HEK293 (cell line): ENCODE results near the gene GIMAP5.

Source experiments
- CTCF ChIA-PET: fragments of 350-600 bp; formaldehyde crosslinking; extraction: SDS; loops from one replicate; lab custom pipeline; 2021; ENCODE audit warnings: antibody characterized with exemption; lab: Yijun Ruan, JAX
- POLR2A ChIA-PET: fragments of 300-600 bp; formaldehyde crosslinking; extraction: SDS; loops from one replicate; lab custom pipeline; 2020; ENCODE audit warnings: antibody characterized with exemption, inconsistent platforms; lab: Yijun Ruan, JAX
- H3K27ac ChIP-seq: fragments of 200-500 bp; sonication (Bioruptor generic); 2 replicates; pipeline ENCODE4 v1.5.1; 2014; ENCODE audit warnings: low read depth, low read length, control low read depth, inconsistent platforms; ENCODE audit errors: extremely low read depth
- H3K36me3 ChIP-seq, 2 experiments: fragments of 200-500 bp in 1 of 2; sonication (Bioruptor generic) in 1 of 2; 1 replicate in 1 of 2; 2 replicates in 1 of 2; pipeline ENCODE4 v1.5.1; 2014 to 2017; ENCODE audit warnings: inconsistent platforms in 2 of 2, low read length in 2 of 2; ENCODE audit not compliant: control insufficient read depth in 2 of 2, insufficient read depth in 1 of 2
- H3K4me1 ChIP-seq: fragments of 200-500 bp; sonication (Bioruptor generic); 2 replicates; pipeline ENCODE4 v1.5.1; 2014; ENCODE audit warnings: mild to moderate bottlenecking, low read length, inconsistent platforms; ENCODE audit not compliant: control insufficient read depth, insufficient read depth
- H3K4me3 ChIP-seq: 2 replicates; pipeline ENCODE4 v1.5.1; 2011; ENCODE audit warnings: low read depth, mild to moderate bottlenecking, control low read depth, low read length, moderate library complexity
- H3K9me3 ChIP-seq: fragments of 200-500 bp; sonication (Bioruptor generic); 2 replicates; pipeline ENCODE4 v1.5.1; 2014; ENCODE audit warnings: low read depth, low read length, inconsistent platforms; ENCODE audit not compliant: control insufficient read depth, insufficient read depth
- IKZF3 ChIP-seq: fragments of 450-650 bp; IDR thresholded peaks from 2 replicates; pipeline ENCODE4 v1.5.0; 2018; ENCODE audit warnings: missing biosample characterization, mild to moderate bottlenecking, missing genetic modification characterization, moderate library complexity
- KLF10 ChIP-seq: fragments of 450-650 bp; IDR thresholded peaks from 2 replicates; pipeline ENCODE4 v1.5.1; 2018; ENCODE audit warnings: missing biosample characterization, mild to moderate bottlenecking, missing genetic modification characterization
- KLF16 ChIP-seq: fragments of 450-650 bp; formaldehyde crosslinking; IDR thresholded peaks from 2 replicates; pipeline ENCODE4 v1.5.1; 2017; ENCODE audit warnings: missing biosample characterization, missing genetic modification characterization
- PRDM1 ChIP-seq: fragments of 450-650 bp; formaldehyde crosslinking; IDR thresholded peaks from 2 replicates; pipeline ENCODE4; 2016; ENCODE audit warnings: missing biosample characterization, missing genetic modification characterization
- TCF7L2 ChIP-seq: IDR thresholded peaks from 2 replicates; pipeline ENCODE4 v1.6.1; 2011; ENCODE audit warnings: low read depth, mild to moderate bottlenecking, inconsistent platforms, low read length, moderate library complexity, borderline replicate concordance
- ZBTB20 ChIP-seq: fragments of 450-650 bp; formaldehyde crosslinking; IDR thresholded peaks from 2 replicates; pipeline ENCODE4 v1.5.1; 2016; ENCODE audit warnings: missing biosample characterization, missing genetic modification characterization
- ZBTB21 ChIP-seq: fragments of 450-650 bp; formaldehyde crosslinking; IDR thresholded peaks from 2 replicates; pipeline ENCODE4 v1.5.1; 2017; ENCODE audit warnings: missing biosample characterization, missing genetic modification characterization
- ZBTB7A ChIP-seq: fragments of 450-650 bp; formaldehyde crosslinking; IDR thresholded peaks from 2 replicates; pipeline ENCODE4 v1.5.1; 2016; ENCODE audit warnings: low read depth, missing biosample characterization, missing genetic modification characterization
- ZBTB8A ChIP-seq: fragments of 450-650 bp; formaldehyde crosslinking; IDR thresholded peaks from 2 replicates; pipeline ENCODE4 v1.5.1; 2016; ENCODE audit warnings: missing biosample characterization, missing genetic modification characterization
- ZFHX2 ChIP-seq: fragments of 450-650 bp; formaldehyde crosslinking; conservative IDR thresholded peaks from 2 replicates; pipeline ENCODE4 v1.5.1; 2016; ENCODE audit warnings: missing biosample characterization, missing genetic modification characterization
- ZNF239 ChIP-seq: fragments of 450-650 bp; formaldehyde crosslinking; IDR thresholded peaks from 2 replicates; pipeline ENCODE4 v1.5.1; 2016; ENCODE audit warnings: missing biosample characterization, missing genetic modification characterization
- ZNF274 ChIP-seq, 2 experiments: fragments of 200-500 bp in 1 of 2; fragments of 450-650 bp in 1 of 2; sonication (Bioruptor generic) in 1 of 2; formaldehyde crosslinking in 1 of 2; IDR thresholded peaks; 2 replicates each; pipeline versions ENCODE4 v1.5.1 to v1.6.1; 2014 to 2016; ENCODE audit warnings: borderline replicate concordance in 1 of 2, inconsistent platforms in 1 of 2, low read length in 1 of 2, missing biosample characterization in 1 of 2, missing genetic modification characterization in 1 of 2
- ZNF280C ChIP-seq: fragments of 450-650 bp; formaldehyde crosslinking; IDR thresholded peaks from 2 replicates; pipeline ENCODE4 v1.5.1; 2016; ENCODE audit warnings: missing biosample characterization, missing genetic modification characterization
- ZNF366 ChIP-seq: fragments of 450-650 bp; formaldehyde crosslinking; conservative IDR thresholded peaks from 2 replicates; pipeline ENCODE4 v1.5.1; 2016; ENCODE audit warnings: missing biosample characterization, missing genetic modification characterization
- ZNF426 ChIP-seq: fragments of 450-650 bp; formaldehyde crosslinking; IDR thresholded peaks from 2 replicates; pipeline ENCODE4 v1.5.1; 2017; ENCODE audit warnings: missing biosample characterization, missing genetic modification characterization, mild to moderate bottlenecking, inconsistent platforms, moderate library complexity
- ZNF501 ChIP-seq: fragments of 450-650 bp; formaldehyde crosslinking; IDR thresholded peaks from 2 replicates; pipeline ENCODE4 v1.5.1; 2016; ENCODE audit warnings: missing biosample characterization, missing genetic modification characterization
- ZNF514 ChIP-seq: fragments of 450-650 bp; formaldehyde crosslinking; IDR thresholded peaks from 2 replicates; pipeline ENCODE4 v1.5.1; 2016; ENCODE audit warnings: missing biosample characterization, missing genetic modification characterization
- ZNF707 ChIP-seq: fragments of 450-650 bp; formaldehyde crosslinking; IDR thresholded peaks from 2 replicates; pipeline ENCODE4 v1.5.1; 2016; ENCODE audit warnings: missing biosample characterization, missing genetic modification characterization
- ZNF777 ChIP-seq: fragments of 450-650 bp; formaldehyde crosslinking; IDR thresholded peaks from 2 replicates; pipeline ENCODE4 v1.5.1; 2017; ENCODE audit warnings: missing biosample characterization, missing genetic modification characterization, borderline replicate concordance
- TF ChIP-seq, protein P1 (sequence below): fragments of 450-650 bp; formaldehyde crosslinking; IDR thresholded peaks from 2 replicates; pipeline ENCODE4 v1.5.1; 2016; ENCODE audit warnings: missing biosample characterization, missing genetic modification characterization
- TF ChIP-seq, protein P2 (sequence below): fragments of 450-650 bp; formaldehyde crosslinking; IDR thresholded peaks from 2 replicates; pipeline ENCODE4 v1.5.1; 2016; ENCODE audit warnings: missing biosample characterization, missing genetic modification characterization

Gene GIMAP5

DNA sequence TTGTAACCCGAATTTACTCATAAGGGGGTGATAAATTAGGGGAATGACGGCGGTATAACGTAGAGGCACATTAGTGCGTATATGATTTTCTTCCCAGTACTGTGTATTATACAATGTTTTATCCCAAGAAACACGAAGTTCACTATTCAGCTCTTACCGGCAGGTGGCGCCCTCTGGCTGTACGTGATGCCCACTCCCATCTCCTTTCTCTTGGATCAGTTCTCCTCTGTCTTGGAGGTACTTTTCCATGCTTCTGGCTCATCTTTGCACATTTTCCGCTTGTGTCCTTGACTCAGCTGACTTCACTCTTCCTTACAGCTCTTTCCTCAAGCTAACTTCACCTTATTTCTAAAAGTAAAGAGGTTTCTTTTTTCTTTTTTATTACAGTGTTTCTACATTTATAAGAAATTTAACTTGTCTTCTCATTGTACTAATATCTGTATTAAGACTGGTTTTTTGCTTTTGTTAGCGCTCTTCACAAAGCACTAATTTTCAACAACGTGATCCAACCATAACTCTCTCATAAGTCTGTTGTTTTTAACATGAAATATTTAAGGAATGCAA lies 41.6 kb downstream of the GIMAP5 start (continued):
- TF ChIP-seq ZNF274 (IDR thresholded peaks at IDR 0.05; ENCODE audit: low read length) (no peak), ZNF274 (tag by site-specific recombination; IDR thresholded peaks at IDR 0.05; ENCODE audit: borderline replicate concordance) (no peak), ZNF707 (tag by site-specific recombination) (no peak), PRDM1 (tag by site-specific recombination) (peak; percentile 76; the same call in 1 of the 2 replicates), ZNF426 (tag by site-specific recombination) (no peak), ZBTB8A (no peak), ZNF280C (tag by site-specific recombination) (no peak), ZNF239 (tag by site-specific recombination) (no peak), ZFHX2 (tag by site-specific recombination) (no peak), ZNF777 (tag by site-specific recombination) (no peak), ZNF514 (no peak), IKZF3 (tag by site-specific recombination) (peak; percentile 74; the same call in 1 of the 2 replicates), KLF16 (tag by site-specific recombination) (no peak), ZNF501 (tag by site-specific recombination) (no peak), ZBTB20 (tag by site-specific recombination) (peak; percentile 83), ZNF366 (tag by site-specific recombination) (no peak; the same call in 1 of the 2 replicates), KLF10 (no peak), ZBTB7A (tag by site-specific recombination) (no peak), TCF7L2 (no peak)
- TF ChIP-seq, protein P1, sequence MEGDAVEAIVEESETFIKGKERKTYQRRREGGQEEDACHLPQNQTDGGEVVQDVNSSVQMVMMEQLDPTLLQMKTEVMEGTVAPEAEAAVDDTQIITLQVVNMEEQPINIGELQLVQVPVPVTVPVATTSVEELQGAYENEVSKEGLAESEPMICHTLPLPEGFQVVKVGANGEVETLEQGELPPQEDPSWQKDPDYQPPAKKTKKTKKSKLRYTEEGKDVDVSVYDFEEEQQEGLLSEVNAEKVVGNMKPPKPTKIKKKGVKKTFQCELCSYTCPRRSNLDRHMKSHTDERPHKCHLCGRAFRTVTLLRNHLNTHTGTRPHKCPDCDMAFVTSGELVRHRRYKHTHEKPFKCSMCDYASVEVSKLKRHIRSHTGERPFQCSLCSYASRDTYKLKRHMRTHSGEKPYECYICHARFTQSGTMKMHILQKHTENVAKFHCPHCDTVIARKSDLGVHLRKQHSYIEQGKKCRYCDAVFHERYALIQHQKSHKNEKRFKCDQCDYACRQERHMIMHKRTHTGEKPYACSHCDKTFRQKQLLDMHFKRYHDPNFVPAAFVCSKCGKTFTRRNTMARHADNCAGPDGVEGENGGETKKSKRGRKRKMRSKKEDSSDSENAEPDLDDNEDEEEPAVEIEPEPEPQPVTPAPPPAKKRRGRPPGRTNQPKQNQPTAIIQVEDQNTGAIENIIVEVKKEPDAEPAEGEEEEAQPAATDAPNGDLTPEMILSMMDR (tag by site-specific recombination): peak; percentile 52
- TF ChIP-seq, protein P2, sequence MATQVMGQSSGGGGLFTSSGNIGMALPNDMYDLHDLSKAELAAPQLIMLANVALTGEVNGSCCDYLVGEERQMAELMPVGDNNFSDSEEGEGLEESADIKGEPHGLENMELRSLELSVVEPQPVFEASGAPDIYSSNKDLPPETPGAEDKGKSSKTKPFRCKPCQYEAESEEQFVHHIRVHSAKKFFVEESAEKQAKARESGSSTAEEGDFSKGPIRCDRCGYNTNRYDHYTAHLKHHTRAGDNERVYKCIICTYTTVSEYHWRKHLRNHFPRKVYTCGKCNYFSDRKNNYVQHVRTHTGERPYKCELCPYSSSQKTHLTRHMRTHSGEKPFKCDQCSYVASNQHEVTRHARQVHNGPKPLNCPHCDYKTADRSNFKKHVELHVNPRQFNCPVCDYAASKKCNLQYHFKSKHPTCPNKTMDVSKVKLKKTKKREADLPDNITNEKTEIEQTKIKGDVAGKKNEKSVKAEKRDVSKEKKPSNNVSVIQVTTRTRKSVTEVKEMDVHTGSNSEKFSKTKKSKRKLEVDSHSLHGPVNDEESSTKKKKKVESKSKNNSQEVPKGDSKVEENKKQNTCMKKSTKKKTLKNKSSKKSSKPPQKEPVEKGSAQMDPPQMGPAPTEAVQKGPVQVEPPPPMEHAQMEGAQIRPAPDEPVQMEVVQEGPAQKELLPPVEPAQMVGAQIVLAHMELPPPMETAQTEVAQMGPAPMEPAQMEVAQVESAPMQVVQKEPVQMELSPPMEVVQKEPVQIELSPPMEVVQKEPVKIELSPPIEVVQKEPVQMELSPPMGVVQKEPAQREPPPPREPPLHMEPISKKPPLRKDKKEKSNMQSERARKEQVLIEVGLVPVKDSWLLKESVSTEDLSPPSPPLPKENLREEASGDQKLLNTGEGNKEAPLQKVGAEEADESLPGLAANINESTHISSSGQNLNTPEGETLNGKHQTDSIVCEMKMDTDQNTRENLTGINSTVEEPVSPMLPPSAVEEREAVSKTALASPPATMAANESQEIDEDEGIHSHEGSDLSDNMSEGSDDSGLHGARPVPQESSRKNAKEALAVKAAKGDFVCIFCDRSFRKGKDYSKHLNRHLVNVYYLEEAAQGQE (tag by site-specific recombination): no peak

GRCh38 chr7:150780292-150780691 lies 43.1 kb downstream of the GIMAP5 start:
- H3K27ac ChIP-seq: no peak overlapping the region
- no peak overlapping the region for H3K4me3 ChIP-seq
- H3K4me1 ChIP-seq: no peaks in the 10 kb centered on the region
- no peak for TF ChIP-seq ZBTB21
- H3K36me3 ChIP-seq: no peaks in the 10 kb centered on the region
- ChIA-PET CTCF (interaction anchor here (1.0 to 5.4 kb wide), 5 partner anchors 9 to 209 kb away, joined by 3 to 77 read pairs (median 6); no protein-coding TSS in a partner anchor), POLR2A (no interaction called here)
- no peaks in the 10 kb centered on the region for H3K9me3 ChIP-seq
